H1 (cell line): ENCODE measurements around the gene ADM5. TPM values are rescaled to one million over a fixed set of nuclear protein-coding genes. Genes with fewer than 3 reads are reported as not detected.

ENCODE experiments used
- ASH2L ChIP-seq: fragments of 200-600, 300-600 bp; sonication (generic); IDR thresholded peaks from one replicate; pipeline ENCODE4 v1.7.1; 2017; ENCODE audit warnings: low read length
- SUZ12 ChIP-seq: fragments of 200-600 bp; sonication (generic); IDR thresholded peaks from 2 replicates; pipeline ENCODE4 v1.6.1; 2012; ENCODE audit warnings: mild to moderate bottlenecking, inconsistent platforms, low read length, moderate library complexity, mixed read lengths
- polyA plus RNA-seq, 7 experiments: library from polyadenylated mRNA; depleted of rRNA in 3 of 7; stranded (reverse) in 5 of 7; unstranded in 2 of 7; fragments of >200 nt in 5 of 7; fragments of 200-250 nt in 2 of 7; gene quantifications; 1 replicate in 5 of 7; 2 replicates in 1 of 7; 4 replicates in 1 of 7; pipeline versions ENCODE4 v1.2.1 to v1.2.3, GENCODE V29; 2011 to 2013; ENCODE audit warnings: missing spikeins in 2 of 7, mixed read lengths in 2 of 7
- total RNA-seq: library from RNA; stranded (reverse); fragmentation: NEBNext Ultra II Directional; extraction: Animal tissue kit (Norgen Biotek cat#: 25700); gene quantifications from 2 replicates; pipeline ENCODE4 v1.2.1, GENCODE V29; 2021

The ADM5 gene
- total and polyA plus RNA-seq, 2 of the 8 experiments (the other 6 are each of a cell fraction or from before 2014, with no cell fraction given), result 2.5 to 2.6 TPM

GRCh38 chr19:49739098-49739497 is 49.7 kb downstream of the ADM5 start (continued):
- TF ChIP-seq SUZ12 (no peak), ASH2L (no peak)
